ENCODE results near the gene ADORA2A. TPM values are rescaled to one million over a fixed set of nuclear protein-coding genes. Genes with fewer than 3 reads are reported as not detected.

The ADORA2A gene
- total and polyA plus RNA-seq, 2 of the 13 experiments (the other 11 are each of a cell fraction or from before 2014, with no cell fraction given): 3.3 to 5.0 TPM

DNA sequence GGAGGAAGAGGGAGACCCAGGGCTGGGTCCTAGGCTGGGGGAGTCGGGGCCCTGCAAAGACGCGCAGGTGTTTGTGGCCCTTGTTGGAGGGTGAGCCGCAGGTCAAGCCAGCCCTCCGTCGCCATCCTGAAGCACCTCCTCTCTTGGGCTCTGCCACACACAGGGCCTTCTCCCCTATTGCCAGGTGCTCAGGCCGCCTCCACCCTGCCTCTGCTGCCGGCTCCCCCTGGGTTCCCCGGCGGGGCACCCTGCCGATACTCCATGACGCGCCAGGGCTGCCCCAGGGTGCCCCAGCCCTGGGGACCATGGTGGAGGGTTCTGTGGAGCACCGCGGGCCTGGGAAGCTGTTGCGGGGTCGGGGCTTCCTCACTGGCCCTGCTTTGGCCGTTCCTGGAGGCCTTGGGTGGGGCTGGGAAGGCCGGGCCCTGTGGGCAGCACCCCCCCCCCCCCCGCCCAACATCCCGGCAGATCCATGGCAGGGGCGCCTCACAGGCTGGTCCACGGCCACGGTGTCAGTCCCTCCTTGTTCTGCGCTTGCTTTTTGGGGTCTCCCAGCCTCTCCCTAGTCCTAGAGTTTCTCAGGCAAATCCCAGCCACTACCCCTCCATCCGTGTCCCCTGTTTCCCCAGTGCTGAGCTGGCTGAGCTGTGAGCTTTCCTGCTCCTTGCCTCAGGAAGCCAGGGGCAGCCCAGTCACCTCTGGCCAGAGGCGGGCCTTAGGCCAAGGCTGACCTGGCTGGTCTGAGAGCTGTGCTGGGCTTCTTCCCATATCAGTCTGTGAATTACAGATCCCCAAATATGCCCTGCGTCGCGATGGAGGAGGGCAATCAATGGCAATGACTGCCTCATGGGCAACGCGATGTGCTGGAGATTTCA lies 2.3 kb upstream of the ADORA2A start:
- FAIRE-seq (no peak), ATAC-seq (no peak), DNase-seq (ENCODE audit: low spot score) (no peak)
- H3K9ac ChIP-seq (ENCODE audit: insufficient read depth, low read depth, low read length): peak overlapping the region; percentile 59
- intact Hi-C loops (cut with micrococcal nuclease; ENCODE audit: unreplicated experiment) (loop anchor here (5.0 kb wide), 1 partner anchor 77 kb away; no protein-coding TSS in a partner anchor), in situ Hi-C loops (cut with HindIII; ENCODE audit: extremely low pct_ligation_motif_present, low pct_unique_long_range_greater_than_20kb) (loop anchor here (5.0 kb wide), 1 partner anchor 97 kb away; no protein-coding TSS in a partner anchor)
- H4K20me1 ChIP-seq (ENCODE audit: insufficient read depth, low read length): no peaks in the 10 kb centered on the region
- peak overlapping the region; percentile 68 to 79 (median 71) for H3K4me3 ChIP-seq (replicated peaks in 1 of 3; ENCODE audit: insufficient read depth in 1 of 3, low read depth in 2 of 3, low read length in 3 of 3)
- 66% methylated on average over 11 of the region's 32 CpGs for WGBS (ENCODE audit: low lambda C conversion rate)
- peaks cover 0 to 4% of the 10 kb centered on the region in 2 experiments; a peak in 2 of 5 replicates for H3K27me3 ChIP-seq (ENCODE audit: control insufficient read depth in 1 of 2, insufficient read depth in 2 of 2, low read length in 2 of 2)
- BruUV-seq (replicated peaks): no TSS peak
- POLR2A ChIA-PET: interaction anchor here (0.8 to 1.2 kb wide), 3 partner anchors 75 to 81 kb away, joined by 3 to 5 read pairs (median 5); no protein-coding TSS in a partner anchor
- H3K4me2 ChIP-seq (ENCODE audit: low read depth, low read length): peak overlapping the region; percentile 76
- CTCF ChIA-PET (ENCODE audit: low intra/inter-chr PET ratio, low total read pairs): interaction anchor here (2.4 to 5.7 kb wide), 2 partner anchors 97 to 100 kb away, joined by 15 to 59 read pairs; no protein-coding TSS in a partner anchor
- H3K27ac ChIP-seq (ENCODE audit: extremely low read length, insufficient read depth, low read length): no peak overlapping the region
- no peaks in the 10 kb centered on the region for H3K79me2 ChIP-seq (ENCODE audit: insufficient read depth, low read length)
- H3K9me3 ChIP-seq (ENCODE audit: low read length): no peaks in the 10 kb centered on the region
- H3K4me1 ChIP-seq (ENCODE audit: insufficient read depth, low read length): peaks cover 33% of the 10 kb centered on the region
- no peaks in the 10 kb centered on the region for H3K36me3 ChIP-seq (replicated peaks in 1 of 2; ENCODE audit: control insufficient read depth in 1 of 2, insufficient read depth in 2 of 2, low read length in 2 of 2)
- H2AFZ ChIP-seq (ENCODE audit: low read length): no peak overlapping the region
- TF ChIP-seq, protein P1, sequence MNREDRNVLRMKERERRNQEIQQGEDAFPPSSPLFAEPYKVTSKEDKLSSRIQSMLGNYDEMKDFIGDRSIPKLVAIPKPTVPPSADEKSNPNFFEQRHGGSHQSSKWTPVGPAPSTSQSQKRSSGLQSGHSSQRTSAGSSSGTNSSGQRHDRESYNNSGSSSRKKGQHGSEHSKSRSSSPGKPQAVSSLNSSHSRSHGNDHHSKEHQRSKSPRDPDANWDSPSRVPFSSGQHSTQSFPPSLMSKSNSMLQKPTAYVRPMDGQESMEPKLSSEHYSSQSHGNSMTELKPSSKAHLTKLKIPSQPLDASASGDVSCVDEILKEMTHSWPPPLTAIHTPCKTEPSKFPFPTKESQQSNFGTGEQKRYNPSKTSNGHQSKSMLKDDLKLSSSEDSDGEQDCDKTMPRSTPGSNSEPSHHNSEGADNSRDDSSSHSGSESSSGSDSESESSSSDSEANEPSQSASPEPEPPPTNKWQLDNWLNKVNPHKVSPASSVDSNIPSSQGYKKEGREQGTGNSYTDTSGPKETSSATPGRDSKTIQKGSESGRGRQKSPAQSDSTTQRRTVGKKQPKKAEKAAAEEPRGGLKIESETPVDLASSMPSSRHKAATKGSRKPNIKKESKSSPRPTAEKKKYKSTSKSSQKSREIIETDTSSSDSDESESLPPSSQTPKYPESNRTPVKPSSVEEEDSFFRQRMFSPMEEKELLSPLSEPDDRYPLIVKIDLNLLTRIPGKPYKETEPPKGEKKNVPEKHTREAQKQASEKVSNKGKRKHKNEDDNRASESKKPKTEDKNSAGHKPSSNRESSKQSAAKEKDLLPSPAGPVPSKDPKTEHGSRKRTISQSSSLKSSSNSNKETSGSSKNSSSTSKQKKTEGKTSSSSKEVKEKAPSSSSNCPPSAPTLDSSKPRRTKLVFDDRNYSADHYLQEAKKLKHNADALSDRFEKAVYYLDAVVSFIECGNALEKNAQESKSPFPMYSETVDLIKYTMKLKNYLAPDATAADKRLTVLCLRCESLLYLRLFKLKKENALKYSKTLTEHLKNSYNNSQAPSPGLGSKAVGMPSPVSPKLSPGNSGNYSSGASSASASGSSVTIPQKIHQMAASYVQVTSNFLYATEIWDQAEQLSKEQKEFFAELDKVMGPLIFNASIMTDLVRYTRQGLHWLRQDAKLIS (CRISPR knock-in tag; IDR thresholded peaks at IDR 0.05): no peak
- TF ChIP-seq ZNF564 (CRISPR knock-in tag; IDR thresholded peaks at IDR 0.05): no peak
- no peak for TF ChIP-seq ZNF780A (CRISPR knock-in tag; IDR thresholded peaks at IDR 0.05)
- no peak for TF ChIP-seq ZFYVE20 (CRISPR knock-in tag; IDR thresholded peaks at IDR 0.05; ENCODE audit: borderline replicate concordance, low read depth)
- TF ChIP-seq, protein P2, sequence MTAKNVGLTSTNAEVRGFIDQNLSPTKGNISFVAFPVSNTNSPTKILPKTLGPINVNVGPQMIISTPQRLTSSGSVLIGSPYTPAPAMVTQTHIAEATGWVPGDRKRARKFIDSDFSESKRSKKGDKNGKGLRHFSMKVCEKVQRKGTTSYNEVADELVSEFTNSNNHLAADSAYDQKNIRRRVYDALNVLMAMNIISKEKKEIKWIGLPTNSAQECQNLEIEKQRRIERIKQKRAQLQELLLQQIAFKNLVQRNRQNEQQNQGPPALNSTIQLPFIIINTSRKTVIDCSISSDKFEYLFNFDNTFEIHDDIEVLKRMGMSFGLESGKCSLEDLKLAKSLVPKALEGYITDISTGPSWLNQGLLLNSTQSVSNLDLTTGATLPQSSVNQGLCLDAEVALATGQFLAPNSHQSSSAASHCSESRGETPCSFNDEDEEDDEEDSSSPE (CRISPR knock-in tag; IDR thresholded peaks at IDR 0.05): 0 out of 2 replicates have a peak, but pooled peaks have one; percentile 0
- 0 out of 2 replicates have a peak, but pooled peaks have one; percentile 45 for TF ChIP-seq HNRNPL (IDR thresholded peaks at IDR 0.05; ENCODE audit: low read depth, low read length)
- no peak; the same call in 1 of the 2 replicates for TF ChIP-seq SALL1 (CRISPR knock-in tag; IDR thresholded peaks at IDR 0.05)
- TF ChIP-seq ZMAT3 (CRISPR knock-in tag; conservative IDR thresholded peaks at IDR 0.05): 0 out of 2 replicates have a peak, but pooled peaks have one; percentile 5
- no peak for TF ChIP-seq ZNF234 (CRISPR knock-in tag; conservative IDR thresholded peaks at IDR 0.05)
- TF ChIP-seq TAF1 (CRISPR knock-in tag; IDR thresholded peaks at IDR 0.05): no peak
- TF ChIP-seq NFATC3 (CRISPR knock-in tag; IDR thresholded peaks at IDR 0.05): no peak
- no peak for TF ChIP-seq ZNF136 (CRISPR knock-in tag; IDR thresholded peaks at IDR 0.05; ENCODE audit: low read depth)
- no peak for TF ChIP-seq PRDM15 (CRISPR knock-in tag; IDR thresholded peaks at IDR 0.05)

All from HepG2 (cell line).